HUES48 (cell line): Measurements from ENCODE around the gene PPP2R3C.

ENCODE experiments used
- H3K27ac ChIP-seq: one replicate; pipeline ENCODE4 v1.7.0; 2013; ENCODE audit warnings: low read depth, low read length, inconsistent platforms
- H3K27me3 ChIP-seq: 2 replicates; pipeline ENCODE4 v1.6.1; 2013; ENCODE audit warnings: mild to moderate bottlenecking, low read length; ENCODE audit not compliant: control insufficient read depth, insufficient read depth
- H3K36me3 ChIP-seq: 2 replicates; pipeline ENCODE4 v1.6.1; 2013; ENCODE audit warnings: low read length; ENCODE audit not compliant: control insufficient read depth, insufficient read depth
- H3K4me1 ChIP-seq: 2 replicates; pipeline ENCODE4 v1.6.1; 2013; ENCODE audit warnings: mild to moderate bottlenecking, low read length; ENCODE audit not compliant: control insufficient read depth, insufficient read depth
- H3K4me3 ChIP-seq: 2 replicates; pipeline ENCODE4 v1.5.1; 2013; ENCODE audit warnings: mild to moderate bottlenecking, low read depth, low read length
- H3K9ac ChIP-seq: 2 replicates; pipeline ENCODE4 v1.6.1; 2013; ENCODE audit warnings: mild to moderate bottlenecking, low read depth, low read length, moderate library complexity
- H3K9me3 ChIP-seq: 2 replicates; pipeline ENCODE4 v1.6.1; 2013; ENCODE audit warnings: low read length; ENCODE audit not compliant: control insufficient read depth, insufficient read depth

PPP2R3C gene

DNA sequence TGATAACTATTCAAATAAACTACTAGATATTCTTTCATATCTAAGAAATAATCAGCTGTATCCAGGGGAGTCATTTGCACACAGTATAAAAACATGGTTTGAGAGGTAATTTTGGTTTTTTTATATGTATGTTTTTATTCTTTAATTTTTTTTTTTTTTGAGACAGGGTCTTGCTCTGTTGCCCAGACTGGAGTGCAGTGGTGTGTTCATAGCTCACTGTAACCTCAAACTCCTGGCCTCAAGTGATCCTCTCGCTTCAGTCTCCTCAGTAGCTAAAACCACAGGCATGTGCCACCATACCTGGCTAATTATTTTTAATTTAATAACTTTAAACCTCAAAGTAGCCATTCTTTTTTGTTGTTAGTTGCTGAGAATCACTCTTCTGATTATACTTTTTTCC, 2.3 kb upstream of the PPP2R3C start:
- peak overlapping the region; percentile 89; the same call in 1 of the 2 replicates for H3K4me3 ChIP-seq
- H3K4me1 ChIP-seq: peaks cover 8% of the 10 kb centered on the region; the same call in 1 of the 2 replicates
- H3K9ac ChIP-seq: no peak overlapping the region
- H3K27ac ChIP-seq: no peak overlapping the region
- H3K27me3 ChIP-seq: no peaks in the 10 kb centered on the region
- no peaks in the 10 kb centered on the region for H3K9me3 ChIP-seq
- H3K36me3 ChIP-seq: peaks cover 11% of the 10 kb centered on the region

DNA sequence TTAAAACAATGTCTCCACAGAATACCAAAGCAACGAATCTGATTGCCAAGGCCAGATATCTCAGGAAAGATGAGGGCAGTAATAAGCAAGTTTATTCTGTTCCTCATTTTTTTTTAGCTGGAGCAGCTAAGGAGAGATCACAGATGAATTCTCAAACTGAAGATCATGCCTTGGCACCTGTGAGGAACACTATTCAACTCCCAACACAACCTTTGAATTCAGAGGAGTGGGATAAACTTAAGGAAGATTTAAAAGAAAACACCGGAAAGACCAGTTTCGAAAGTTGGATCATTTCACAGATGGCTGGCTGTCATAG, 1.6 kb upstream of the PPP2R3C start:
- Histone ChIP-seq H3K27ac (peak overlapping the region; percentile 100), H3K4me3 (peak overlapping the region; percentile 89), H3K4me1 (peaks cover 8% of the 10 kb centered on the region; the same call in 1 of the 2 replicates), H3K27me3 (no peaks in the 10 kb centered on the region), H3K9me3 (no peaks in the 10 kb centered on the region), H3K36me3 (peaks cover 11% of the 10 kb centered on the region), H3K9ac (peak overlapping the region; percentile 99; the same call in 1 of the 2 replicates)

GRCh38 chr14:35122696-35123387, 1.1 kb upstream of the PPP2R3C start:
- H3K4me1 ChIP-seq: peaks cover 8% of the 10 kb centered on the region; the same call in 1 of the 2 replicates
- no peaks in the 10 kb centered on the region for H3K27me3 ChIP-seq
- H3K36me3 ChIP-seq: peaks cover 12% of the 10 kb centered on the region
- no peaks in the 10 kb centered on the region for H3K9me3 ChIP-seq
- peak overlapping the region; percentile 99 for H3K9ac ChIP-seq
- H3K27ac ChIP-seq: peak overlapping the region; percentile 100
- H3K4me3 ChIP-seq: peak overlapping the region; percentile 89

DNA sequence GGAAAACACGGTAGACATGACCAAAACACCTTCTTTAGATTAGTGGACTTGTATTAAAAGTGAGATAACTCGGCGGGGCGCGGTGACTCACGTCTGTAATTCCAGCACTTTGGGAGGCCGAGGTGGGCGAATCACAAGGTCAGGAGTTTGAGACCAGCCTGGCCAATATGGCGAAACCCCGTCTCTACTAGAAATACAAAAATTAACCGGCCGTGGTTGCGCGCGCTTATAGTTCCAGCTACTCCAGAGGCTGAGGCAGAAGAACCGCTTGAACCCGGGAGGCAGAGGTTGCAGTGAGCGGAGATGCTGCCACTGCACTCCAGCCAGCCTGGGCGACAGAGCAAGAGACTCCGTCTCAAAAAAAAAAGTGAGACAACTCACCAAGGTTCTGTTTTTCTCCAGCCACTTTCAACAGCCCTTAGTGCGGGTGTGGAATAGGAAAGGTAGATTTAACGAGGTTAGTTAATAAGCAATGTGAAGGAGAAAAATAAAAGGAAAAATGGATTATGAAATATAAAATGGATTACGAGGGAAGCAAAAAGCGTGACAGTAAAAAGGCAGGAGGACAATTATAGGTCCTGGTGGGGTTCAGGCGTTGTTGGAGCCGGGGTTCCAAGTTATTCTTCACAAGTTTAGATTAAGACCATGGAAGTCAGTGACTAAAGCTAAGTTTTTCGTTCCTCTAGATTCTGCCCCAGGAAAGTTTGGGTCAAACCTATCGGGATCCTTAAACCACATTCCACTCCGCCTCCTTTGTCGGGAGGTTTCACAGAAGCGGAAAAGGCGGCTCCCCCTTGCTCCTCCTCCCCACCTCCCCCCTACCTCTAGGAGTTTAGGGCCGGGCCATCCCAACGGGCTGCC, 534 bp downstream of the PPP2R3C start:
- Histone ChIP-seq H3K27ac (peak overlapping the region; percentile 100), H3K9ac (peak overlapping the region; percentile 99), H3K9me3 (no peaks in the 10 kb centered on the region), H3K4me3 (peak overlapping the region; percentile 89), H3K27me3 (no peaks in the 10 kb centered on the region), H3K4me1 (peaks cover 8% of the 10 kb centered on the region; the same call in 1 of the 2 replicates), H3K36me3 (peaks cover 11% of the 10 kb centered on the region)

DNA sequence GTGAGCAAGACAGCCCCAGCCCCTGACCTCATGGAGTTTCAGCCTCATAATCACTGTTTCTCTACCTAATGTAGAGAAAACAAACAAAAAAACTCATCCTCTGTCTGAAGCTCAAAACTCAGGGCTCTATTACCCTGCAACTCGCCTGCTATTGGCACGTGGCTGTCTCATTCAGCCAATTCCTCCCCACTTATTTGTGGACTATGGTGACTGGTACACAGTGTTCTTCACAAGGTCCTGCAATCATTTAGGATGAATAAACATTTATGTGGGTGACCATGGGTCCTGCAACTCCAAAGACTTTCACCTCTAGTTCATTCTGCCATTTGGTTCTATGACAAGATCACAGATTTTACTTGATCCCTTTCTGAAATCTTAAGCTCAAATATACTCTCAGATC, 4.7 kb downstream of the PPP2R3C start:
- no peaks in the 10 kb centered on the region for H3K9me3 ChIP-seq
- no peak overlapping the region for H3K27ac ChIP-seq
- H3K36me3 ChIP-seq: peaks cover 29% of the 10 kb centered on the region
- no peaks in the 10 kb centered on the region for H3K27me3 ChIP-seq
- no peak overlapping the region for H3K9ac ChIP-seq
- no peak overlapping the region for H3K4me3 ChIP-seq
- peaks cover 10% of the 10 kb centered on the region for H3K4me1 ChIP-seq

- H3K4me3 ChIP-seq: no peak overlapping the region
- H3K9me3 ChIP-seq: 0 out of 2 replicates have a peak, but pooled peaks cover 6% of the 10 kb centered on the region
- peaks cover 37% of the 10 kb centered on the region for H3K36me3 ChIP-seq
- H3K9ac ChIP-seq: no peak overlapping the region
- H3K27ac ChIP-seq: no peak overlapping the region
- H3K27me3 ChIP-seq: no peaks in the 10 kb centered on the region
- peaks cover 10% of the 10 kb centered on the region for H3K4me1 ChIP-seq
These were observed 5.5 kb downstream of the PPP2R3C start for GRCh38 chr14:35116242-35116641.

DNA sequence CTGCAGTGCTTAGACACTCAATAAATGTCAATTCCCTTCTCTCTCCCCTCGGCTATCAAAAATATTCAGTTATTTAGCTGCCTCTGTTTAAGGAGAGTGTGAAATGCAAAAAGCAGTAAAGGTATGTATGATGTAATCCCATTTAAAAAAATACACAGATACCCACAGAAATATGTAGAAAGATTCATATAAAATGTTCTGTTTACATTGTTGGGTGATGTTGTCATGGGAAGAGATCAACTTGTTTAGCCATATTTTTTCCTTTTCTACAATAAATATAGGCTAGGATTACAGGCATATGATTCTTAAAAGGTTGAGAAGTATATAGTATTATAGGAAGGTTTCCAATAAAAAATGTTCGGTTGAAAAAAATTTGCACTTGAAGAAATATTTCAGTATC, 7.8 kb downstream of the PPP2R3C start:
- H3K4me3 ChIP-seq: no peak overlapping the region
- peaks cover 53% of the 10 kb centered on the region for H3K36me3 ChIP-seq
- H3K27ac ChIP-seq: no peak overlapping the region
- no peak overlapping the region for H3K9ac ChIP-seq
- H3K9me3 ChIP-seq: 0 out of 2 replicates have a peak, but pooled peaks cover 6% of the 10 kb centered on the region
- peaks cover 10% of the 10 kb centered on the region for H3K4me1 ChIP-seq
- no peaks in the 10 kb centered on the region for H3K27me3 ChIP-seq

DNA sequence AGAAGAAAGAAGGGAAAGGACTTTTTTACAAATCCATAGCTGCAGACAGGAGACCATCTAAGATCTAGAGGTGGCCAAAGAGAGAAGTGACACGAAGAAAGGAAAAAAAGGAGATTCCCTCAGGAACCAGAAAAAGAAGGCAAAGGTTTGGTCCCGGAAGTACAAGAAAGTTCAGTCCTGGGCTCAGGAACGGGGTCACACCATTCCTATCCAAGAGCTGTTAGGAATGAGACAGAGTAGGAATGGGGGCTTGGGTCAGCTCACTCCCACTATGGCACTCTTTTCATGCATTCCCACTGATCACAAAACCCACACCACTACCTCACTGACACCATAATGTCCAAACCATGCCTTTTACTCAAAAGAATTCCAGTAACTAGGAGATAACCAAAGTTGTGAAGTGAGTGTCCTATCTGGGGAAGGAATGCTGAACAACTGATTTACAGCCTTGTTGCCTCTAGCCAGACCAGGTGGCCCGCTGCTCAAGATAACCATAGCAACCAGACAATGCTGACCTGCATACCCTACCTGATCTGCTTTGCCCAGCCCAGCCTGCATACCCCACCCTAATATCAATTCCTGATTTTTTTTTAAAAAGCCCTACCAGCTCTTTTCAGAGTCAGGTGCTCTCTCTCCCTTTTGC, 8.4 kb downstream of the PPP2R3C start:
- H3K4me1 ChIP-seq: peaks cover 10% of the 10 kb centered on the region
- H3K9ac ChIP-seq: no peak overlapping the region
- peaks cover 59% of the 10 kb centered on the region for H3K36me3 ChIP-seq
- H3K27me3 ChIP-seq: no peaks in the 10 kb centered on the region
- peak overlapping the region; percentile 38 for H3K27ac ChIP-seq
- no peak overlapping the region for H3K4me3 ChIP-seq
- H3K9me3 ChIP-seq: 0 out of 2 replicates have a peak, but pooled peaks cover 6% of the 10 kb centered on the region

DNA sequence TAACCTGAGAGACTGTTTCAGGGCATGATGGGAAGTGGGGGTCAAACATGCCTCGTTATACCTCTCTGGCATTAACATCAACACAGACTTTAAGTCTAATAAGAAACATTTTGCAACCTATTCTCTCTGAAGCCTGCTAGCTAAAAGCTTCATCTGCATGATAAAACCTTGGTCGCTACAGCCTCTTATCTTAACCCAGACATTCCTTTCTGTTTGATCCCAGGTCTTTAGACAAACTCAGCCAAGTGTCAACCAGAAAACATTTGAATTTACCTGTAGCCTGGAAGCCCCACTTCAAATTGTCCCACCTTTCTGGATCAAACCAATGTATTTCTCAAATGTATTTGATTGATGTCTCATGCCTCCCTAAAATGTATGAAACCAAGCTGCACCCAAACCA, 9.1 kb downstream of the PPP2R3C start:
- Histone ChIP-seq H3K36me3 (peaks cover 63% of the 10 kb centered on the region), H3K4me1 (peaks cover 10% of the 10 kb centered on the region), H3K4me3 (no peak overlapping the region), H3K9me3 (0 out of 2 replicates have a peak, but pooled peaks cover 6% of the 10 kb centered on the region), H3K27ac (peak overlapping the region; percentile 38), H3K27me3 (no peaks in the 10 kb centered on the region), H3K9ac (no peak overlapping the region)

- Histone ChIP-seq H3K36me3 (peaks cover 69% of the 10 kb centered on the region), H3K27me3 (no peaks in the 10 kb centered on the region), H3K27ac (no peak overlapping the region), H3K9ac (no peak overlapping the region), H3K9me3 (0 out of 2 replicates have a peak, but pooled peaks cover 6% of the 10 kb centered on the region), H3K4me1 (0 out of 2 replicates have a peak, but pooled peaks cover 3% of the 10 kb centered on the region), H3K4me3 (no peak overlapping the region)
These were observed 13.9 kb downstream of the PPP2R3C start for GRCh38 chr14:35107866-35108265.
